Right forelimb (tissue), 1 donor: ENCODE data around the gene PIGH.

ENCODE experiments used
- DNase-seq: peaks from one replicate; pipeline ENCODE4 v3.0.0-alpha.2; 2018

PIGH gene

DNA sequence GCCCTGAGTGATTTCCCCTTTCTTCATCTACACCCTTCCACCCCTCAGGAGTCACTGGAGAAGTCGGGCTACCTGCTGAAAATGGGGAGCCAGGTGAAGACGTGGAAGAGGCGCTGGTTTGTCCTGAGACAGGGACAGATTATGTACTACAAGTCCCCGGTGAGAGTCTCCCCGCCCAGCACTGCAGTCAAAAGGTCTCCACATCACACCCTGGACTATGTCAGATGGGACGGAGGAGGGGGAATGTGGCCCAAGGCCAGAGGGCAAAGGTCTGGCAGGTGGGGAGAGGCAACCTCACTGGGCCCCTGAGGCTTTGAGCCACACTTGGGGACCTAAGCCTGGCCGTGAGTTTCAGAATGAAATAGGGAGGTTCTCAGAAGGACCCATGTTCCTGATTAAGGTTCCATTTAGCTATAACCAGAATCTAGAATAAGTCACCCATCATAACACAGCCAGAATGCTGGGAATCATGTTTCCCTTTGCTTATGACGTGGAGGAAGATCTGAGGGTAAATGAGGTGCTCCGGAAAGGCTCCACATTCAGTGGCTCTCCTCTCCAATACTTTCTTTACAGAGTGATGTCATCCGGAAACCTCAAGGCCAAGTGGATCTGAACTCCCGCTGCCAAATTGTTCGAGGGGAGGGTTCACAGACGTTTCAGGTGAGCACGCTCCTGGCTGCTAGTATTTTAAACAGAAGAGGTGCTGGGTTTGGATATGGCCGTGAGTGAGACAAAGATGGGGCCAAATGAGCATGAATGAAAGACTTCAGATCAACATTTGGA, 26.6 kb downstream of the PIGH start:
- DNase-seq = no peak

DNA sequence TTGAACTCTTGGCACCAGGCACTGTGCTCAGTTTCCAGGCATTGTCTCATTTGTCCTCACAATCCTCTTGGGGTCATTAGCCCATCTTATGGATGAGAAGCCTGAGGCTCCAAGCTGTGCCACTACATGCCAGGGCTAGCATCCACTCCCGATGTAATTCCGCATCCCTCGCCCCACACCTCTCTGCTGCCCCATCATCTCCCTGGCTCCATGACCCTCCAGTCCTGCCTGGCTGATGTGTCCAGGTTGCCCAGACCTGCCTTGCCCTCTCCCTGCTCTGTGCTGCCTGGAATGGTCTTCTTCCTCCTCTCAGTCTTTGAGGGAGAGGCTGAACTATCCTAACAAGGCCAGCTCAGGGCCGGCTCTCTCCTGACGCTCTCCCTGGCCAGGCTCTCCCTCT, 27.5 kb downstream of the PIGH start:
- no peak for DNase-seq

DNA sequence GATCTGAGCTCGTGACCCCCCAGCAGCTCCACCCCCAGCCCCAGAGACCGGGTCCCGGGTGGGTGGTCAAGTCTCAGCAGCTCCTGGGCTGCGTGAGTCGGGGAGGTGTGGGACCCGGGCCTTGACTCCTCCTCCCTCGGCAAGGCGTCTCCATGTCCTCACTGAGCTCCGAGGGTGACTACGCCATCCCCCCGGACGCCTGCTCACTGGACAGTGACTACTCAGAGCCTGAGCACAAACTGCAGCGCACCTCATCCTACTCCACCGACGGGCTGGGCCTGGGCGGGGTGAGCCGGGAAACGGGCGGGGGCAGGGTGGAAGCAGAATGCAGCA, 28.1 kb downstream of the PIGH start:
- no peak for DNase-seq

DNA sequence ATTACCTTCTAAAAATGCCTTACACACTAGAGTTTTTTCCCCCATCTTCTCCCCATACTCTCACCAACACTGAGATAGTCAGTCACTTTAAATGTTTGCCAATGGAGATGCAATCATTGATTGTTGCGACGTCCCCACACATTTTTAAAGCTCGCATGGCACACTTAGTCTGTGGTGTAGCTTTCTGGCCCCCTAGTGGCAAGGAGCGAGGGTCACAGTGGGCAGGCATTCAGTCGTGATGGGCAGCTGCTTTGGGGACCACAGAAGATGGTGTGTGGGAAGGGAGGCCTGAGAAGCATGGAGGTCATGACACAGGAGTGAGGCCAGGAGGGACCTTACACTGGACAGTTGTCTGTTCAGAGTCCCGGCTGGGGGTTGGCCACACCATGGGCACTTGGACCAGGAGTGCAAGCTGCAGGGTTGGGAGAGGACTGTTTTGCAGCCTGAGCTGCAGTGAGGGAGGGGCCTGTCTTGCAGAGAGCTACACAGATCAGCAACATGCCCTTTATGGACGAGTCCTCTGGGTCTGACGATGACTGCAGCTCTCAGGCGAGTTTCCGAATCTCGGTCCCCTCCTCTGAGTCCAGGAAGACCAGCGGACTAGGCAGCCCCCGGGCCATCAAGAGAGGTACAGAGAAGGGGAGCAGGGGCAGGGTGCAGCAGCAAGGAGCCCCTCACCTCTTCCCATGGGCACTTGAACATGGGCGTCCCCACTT, 28.6 kb downstream of the PIGH start:
- peak; percentile 69 for DNase-seq

DNA sequence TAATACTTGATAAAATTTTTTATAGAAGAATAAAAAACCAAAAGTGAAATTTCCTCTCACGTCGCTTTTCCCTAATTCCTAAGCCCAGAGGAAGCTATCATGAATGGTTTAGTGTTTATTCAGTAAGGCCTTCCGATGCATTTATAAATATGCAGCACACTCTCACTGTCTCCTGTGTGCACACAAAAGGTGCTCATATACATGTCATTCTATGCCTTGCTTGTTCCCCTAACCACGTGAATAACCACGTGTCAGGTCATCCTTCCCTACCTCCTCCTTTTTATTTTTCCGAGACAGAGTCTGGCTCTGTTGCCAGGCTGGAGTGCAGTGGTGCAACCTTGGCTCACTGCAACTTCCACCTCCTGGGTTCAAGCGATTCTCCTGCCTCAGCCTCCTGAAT, 29.6 kb downstream of the PIGH start:
- DNase-seq = no peak

DNA sequence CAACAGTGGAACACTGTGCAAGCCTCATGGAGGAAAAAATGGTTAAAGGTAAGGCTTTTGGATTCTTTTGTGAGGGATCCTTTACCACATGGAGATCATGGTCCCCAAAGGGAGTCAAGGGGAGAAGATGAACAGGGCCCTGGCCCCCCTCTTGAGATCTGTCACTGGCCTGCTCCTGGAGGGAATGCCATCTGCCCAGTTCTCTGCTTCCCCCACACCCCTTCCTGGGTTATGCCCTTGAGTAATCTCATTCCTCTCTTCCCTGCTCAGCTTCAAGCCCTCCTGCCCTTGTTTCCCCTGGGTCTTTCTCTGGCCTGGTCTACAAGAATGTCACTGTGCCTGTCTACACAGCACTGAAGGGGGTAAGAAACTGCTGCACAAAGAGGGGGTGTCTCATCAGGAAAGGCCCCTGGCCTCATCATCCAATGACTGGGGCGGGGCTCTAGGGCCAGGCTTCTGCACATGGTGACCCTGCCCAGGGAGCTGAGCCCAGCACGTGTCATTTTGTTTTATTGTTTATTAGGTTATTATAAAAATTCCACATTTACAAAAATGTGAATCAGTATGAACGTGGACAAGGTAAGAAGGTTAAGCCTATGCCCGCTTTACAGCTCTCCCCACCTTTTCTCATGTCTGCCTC, 30.3 kb downstream of the PIGH start:
- DNase-seq = no peak

DNA sequence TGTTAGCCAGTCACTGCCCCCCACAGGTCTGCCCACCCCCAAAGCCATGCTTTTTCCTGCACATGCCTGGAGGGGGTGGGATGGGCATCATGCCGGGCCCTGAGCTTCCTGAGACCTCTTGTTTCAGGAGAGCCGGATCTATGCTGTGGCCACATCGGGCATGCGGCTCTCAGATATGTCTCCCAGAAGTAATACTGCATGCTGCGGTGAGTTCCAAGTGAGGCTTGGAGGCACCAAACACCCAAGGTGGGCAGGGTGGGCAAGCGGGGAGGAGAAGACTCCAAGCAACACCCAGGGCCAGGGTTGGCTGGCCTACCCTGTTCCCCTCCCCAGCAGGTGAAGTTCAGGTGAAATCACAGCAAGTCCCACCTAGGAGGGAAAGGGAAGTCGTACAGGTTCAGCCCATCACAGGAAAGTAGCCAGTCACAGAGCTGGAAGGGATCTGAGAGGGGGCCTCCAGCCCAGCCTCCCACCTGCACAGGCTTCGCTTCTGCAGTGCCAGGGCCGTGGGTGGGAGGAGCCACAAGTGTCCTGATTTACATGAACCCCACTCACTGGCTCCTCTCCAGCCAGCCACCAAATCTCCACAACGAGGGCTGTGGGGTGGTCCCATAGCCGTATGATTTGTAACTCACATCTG, 30.9 kb downstream of the PIGH start:
- DNase-seq = no peak

DNA sequence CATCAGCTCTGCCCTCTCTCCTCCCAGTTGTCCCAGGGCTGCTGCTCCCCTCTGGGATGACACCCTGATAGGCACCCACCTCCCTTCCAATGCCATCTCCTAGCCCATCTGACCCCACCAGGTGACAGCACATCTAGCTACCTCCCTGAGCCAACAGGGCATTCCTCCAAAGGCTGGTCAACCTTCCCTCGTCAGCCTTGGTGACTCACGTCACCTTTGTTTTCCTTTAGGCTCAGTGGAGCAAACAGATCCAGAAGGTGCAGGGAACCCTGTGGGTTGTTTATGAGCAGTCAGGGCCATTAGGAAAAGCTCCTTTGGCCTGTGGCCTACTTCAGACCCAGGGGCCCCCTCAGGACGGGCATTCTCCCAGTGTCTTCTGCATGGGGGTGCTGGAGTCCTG, 32.4 kb downstream of the PIGH start:
- DNase-seq = no peak

DNA sequence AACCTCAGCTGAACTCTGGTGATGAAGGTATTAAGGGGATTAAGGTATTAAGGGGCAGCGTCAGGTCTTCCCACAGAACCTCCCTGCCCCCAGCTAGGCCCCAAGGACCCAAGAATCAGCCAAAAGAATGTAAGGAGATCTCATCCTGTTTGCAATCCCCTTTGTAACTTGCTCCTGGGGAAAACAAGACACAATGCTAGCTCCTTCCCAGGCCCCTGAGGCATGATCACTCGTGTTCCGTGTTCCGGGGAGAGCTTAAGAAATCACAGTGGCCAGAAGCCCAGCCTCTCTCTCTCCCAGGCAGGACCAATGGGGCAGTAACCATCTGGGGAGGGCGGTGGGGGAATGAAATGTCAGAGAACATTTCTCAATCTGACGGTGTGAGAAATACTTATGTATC, 33.2 kb downstream of the PIGH start:
- DNase-seq = no peak

DNA sequence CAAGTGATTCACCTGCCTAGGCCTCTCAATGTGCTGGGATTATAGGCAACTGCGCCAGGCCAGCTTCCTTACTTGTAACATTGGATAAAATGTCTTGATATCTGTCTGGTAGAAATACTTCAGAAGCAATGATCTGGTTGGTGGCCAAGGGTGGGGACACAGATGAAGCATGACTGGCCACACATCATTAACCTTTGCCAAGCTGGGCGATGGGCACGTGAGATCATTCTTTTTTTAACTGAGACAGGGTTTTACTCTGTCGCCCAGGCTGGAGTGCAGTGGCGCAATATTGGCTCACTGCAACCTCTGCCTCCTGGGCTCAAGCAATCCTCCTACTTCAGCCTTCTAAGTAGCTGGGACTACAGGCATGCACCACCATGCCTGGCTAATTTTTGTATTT, 35.8 kb downstream of the PIGH start:
- no peak for DNase-seq

DNA sequence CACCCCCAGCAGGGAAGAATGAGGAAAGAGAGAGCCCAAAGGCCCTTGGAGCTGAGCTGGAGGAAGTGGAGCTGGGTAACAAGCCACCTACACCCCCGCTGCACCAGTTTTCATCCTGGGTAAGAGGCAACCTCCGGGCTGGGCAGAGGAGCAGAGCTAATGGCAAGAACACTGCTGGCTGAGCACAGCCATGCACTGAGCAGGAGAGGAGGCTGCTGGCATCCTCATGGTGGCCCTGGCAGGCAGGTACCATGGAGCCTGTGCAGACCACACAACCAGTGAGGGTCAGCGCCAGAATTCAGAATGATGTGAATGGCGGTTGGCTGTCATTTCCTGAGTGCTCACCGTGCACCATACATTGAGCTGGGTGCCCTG, 37.3 kb downstream of the PIGH start:
- DNase-seq = no peak

DNA sequence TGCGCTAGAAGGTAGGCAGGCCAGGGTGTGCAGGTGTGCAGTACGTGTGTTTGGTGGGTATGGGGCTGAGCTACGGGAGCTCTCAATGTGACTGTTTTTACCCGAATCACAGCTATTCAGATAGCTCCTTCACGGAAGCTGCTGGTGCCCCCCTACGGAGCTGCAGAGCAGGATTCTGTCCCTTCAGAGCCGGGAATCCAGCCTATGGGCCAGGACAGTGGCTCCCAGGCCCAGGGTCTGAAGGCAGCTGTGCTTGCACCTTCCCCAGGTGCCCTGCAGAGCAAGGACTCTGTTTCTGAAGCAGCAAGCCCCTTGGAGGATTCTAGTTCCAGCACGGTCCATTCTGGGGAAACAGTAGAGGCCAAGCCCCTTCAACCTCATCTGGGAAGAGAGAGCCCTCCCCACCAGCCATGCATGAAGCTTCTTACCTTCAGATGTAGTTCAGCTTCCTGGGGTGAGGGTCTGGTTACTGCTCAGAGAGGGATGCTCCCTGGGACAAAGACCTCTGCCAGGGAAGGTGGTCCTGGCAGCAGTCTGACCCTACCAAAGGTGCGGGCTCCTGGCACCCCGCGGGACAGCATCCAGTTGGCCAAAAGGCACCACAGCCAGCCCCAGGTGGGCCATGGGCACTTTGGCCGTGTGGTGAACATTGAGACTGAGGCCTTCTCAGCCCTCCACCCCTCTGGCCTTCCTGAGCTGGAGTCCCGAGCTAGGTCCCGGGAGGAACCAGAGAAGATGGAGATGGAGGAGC, 37.9 kb downstream of the PIGH start:
- DNase-seq = no peak

DNA sequence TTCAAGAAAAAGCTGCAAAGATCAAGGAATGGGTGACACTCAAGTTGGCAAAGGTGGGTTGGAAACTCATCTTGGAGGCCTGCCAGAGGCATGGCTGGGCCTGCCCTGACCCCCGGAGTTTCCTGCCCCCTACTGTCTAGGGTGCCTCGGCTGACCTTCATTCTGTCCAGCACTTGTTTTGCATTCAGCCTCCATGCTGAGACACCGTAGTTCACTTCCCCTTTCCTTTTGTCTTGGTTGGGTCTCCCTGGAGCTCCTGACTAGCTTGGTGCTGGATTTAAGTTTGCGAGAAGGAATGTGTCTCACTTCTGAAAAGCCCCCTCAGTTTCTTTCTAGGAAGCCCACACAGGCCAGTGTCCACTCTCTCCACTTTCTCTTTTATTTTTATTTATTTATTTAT, 40.4 kb downstream of the PIGH start:
- DNase-seq = no peak

DNA sequence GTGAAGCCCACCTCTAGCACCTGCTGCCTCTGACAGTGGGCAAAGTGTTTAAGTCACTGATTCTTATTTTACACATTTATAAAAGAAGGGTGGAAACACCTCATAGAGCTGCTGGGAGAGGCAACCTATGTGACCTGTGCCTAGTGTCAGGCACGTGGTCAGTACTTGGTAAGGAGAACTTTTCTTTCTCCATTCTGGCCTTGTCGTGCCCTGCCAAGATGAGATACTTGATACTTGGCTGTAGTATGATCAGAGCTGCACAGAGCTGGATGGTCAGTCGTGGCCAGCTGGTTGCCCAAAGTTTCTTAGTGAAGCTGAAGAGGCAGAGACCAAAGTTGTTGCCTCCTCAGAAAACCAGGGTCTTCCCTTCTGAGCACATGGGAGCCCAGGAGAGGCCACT, 42.4 kb downstream of the PIGH start:
- DNase-seq = no peak

DNA sequence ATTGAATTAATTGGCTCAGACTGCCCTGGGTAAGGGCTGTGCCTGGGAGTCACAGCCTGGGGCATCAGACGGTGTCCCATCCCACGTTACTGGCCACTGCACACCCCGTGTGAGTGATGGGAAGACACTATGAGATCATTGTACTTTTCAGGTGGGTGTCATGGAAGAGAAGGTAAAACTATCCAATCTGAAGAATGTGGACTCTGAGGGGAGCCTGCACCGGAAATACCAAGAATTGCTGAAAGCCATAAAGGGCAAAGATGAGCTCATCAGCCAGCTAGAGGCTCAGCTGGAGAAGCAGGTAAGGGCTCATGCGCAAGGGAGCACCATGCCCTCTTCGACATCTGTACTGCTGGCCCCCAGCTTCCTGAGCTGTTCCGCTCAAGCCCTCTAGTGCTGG, 43.0 kb downstream of the PIGH start:
- DNase-seq = no peak

DNA sequence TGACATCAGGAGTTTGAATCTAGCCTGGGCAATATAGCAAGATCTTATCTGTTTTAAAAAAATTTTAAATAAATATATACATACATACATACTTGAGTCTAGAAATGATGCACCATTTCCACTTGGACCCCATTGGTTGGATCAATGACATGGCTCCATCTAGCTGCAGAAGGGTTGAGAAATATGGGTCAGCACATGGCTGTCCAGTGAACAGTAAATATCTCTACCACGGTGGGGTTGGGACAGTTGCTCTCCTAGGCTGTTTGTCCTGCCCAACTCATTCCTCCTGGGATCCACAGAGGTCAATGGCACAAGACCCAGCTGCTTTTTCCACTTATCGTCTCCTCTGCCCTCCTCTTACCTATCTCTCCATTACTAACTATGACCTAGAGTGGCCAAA, 43.4 kb downstream of the PIGH start:
- DNase-seq = no peak

DNA sequence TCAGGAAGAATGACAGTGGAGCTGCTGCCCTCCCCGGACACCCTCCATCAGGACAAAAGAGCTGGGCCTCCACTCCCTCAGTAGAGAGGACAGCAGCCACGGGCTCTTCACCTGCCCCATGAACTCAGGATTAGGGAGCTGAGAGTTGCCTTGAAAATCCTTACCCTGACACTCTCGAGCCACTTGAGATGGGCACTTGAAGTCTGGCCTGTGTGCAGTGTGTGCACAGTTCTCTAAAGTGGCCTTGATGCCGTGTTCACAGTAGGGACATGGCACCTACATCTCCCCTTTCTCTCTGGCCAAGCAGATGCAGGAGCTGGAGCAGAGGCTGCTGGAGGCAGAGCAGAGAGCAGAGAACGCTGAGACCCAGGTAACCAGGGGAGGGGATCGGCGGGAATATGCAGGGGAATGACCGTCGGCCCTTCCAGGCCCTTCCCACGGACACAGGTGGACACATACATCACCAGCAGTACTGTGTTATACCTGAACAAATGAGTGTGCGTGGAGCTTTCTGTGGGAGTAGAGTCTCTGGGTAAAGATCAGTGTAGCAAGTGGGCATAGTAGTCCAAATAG, 44.5 kb downstream of the PIGH start:
- DNase-seq = no peak

DNA sequence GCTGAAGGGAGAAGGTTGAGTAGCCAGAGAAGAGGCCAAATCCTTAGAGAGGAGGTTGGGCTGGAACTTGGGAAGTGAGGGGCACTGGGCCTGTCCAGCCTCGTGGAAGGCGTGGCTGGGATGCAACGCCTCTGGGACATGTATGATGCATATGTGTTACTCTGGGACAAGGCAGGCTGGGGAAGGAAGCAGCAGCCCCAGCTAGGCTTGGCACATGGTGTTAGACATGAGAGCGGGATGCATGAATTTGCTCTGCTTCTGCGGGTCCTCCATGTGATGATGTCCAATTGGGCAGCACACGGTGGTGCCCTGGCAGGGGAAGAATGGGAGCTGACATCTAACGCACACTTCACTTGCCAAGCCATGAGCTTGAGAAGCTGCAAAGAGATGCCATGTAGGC, 45.7 kb downstream of the PIGH start:
- no peak for DNase-seq

DNA sequence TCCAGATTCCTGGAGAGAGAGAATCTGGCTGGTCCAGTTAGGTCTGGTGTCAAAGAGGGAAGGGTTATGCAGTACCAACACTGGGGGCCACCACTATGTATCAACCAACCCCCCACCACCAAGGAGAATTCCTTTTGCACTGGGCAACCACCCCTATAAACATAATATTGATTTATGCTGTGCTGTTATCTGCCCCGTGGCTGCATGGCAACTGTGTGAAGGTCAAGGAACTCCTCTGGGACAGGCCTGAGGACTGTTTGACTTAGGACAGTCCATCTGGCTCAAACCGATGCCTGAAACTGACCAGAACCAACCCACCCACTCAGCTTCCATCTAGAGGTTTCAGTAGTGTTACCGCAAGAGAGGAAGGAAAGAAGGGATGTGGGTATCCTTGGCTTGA, 46.5 kb downstream of the PIGH start:
- no peak for DNase-seq

DNA sequence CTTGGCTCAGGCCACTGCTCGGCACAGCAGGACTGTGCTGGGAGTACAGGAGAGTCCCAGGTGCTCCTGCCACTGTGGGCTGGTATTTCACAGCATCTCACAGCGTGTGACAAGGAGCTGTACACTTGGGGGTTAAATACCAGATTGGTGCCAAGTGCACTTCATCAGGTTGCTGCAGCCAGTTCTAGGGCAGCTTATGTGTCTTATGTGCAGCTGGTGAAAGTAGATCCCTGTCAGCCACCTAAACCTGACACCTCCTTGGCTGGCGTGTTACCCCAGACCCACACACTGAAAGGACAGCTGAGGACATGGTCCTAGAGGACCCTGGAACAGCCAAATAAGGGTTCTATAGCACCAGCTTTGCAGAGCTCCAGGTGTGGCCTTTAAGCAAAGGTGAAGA, 48.1 kb downstream of the PIGH start:
- no peak for DNase-seq

DNA sequence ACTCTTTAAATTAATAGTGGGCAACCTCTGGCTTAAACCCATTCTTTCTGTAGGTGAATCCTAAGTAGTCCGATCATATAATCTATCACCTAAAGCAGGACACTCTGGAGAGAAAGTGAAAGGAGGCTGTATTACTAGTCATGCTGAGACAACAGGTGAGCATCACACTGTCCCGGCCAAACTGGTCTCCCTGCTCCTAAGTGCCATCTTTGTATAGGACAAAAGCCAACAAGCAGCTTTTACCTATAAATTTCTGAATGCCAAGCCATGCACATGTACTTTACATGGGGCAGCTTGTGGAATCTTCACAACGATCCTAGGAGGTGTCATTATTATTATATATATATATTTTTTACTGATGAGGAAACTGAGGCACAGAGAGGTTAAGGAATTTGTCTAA, 48.9 kb downstream of the PIGH start:
- DNase-seq = no peak

DNA sequence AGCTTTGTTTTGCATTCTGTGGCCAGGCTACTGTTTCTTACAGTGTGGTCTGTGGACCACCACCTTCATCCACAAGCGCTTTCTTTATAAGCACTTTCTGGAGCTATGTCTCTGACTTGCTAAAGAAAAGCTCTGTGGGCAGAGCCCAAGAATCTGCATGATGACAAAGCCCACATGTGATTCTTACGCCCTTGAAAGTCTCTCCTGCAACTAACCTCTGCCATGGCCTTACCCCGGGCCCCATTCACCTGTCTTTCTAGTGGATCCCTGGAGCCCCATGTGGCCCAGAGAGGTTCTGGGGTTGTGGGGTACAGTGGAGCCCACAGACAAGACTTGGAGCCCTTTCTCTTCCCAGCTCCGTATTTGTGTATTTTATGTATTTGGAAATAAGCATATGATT, 50.3 kb downstream of the PIGH start:
- DNase-seq = no peak

DNA sequence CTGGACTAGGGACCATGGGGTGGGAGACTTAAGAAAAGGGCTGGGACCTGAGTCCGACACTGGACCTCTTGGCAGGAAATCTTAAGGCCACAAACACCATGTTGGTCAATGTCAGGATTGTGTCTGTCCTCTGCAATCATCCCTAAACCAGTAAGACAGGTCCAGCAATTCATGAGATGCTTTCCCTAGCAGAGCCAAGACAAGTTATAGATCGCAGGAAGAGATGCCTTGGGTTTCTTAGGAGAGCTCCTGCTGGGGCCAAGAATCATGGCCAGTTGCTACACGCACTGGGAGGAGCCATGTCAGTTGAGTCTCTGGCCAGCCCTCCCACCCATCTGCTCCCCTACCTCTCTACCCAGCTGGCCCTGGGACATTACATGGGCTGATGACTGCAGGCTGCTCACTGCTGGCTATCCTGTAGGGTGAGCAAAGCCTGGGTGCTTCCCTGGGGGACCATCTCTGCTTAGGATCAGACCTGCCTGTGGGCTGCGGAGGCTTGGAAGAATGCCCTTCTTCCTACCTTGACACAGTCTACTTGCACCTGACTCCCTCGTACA, 52.8 kb downstream of the PIGH start:
- no peak for DNase-seq
